ENCODE results near the gene NECTIN1.
A peak's percentile ranks its signal among the peaks of the same experiment; 100 is the strongest.

NECTIN1 gene

DNA sequence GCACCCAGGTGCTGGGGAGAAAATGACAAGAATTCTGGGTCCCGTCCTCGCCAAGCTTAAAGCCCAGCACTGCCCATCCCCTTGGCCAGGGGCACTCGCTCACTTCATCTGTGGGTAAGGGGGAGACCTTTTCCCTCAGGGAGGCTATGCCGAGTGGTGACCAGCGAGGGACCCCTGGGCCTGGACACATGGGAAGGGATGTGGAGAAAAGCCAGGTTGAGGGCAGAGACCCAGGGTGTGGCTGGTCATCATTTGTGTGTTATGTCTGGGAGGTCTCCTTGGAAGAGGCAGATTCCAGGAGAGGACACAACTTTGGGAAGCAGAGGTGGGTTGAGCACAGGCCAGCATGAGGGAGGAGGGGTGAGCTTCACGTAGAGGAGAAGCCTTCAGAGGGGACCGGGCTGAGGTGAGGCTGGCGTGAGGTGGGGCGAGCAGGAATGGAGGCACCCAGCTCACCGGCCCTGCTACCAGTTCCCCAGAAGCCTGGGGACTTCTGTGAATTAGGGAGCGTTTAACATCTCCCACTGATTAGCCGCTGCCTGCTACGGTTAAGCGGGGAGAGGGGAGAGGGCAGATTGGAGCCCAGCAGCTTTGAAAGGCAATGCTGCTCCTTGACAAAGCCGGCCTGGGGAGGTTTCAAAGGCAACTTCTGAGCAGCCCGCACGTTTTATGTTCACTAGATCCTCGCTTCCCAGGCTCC lies 25.8 kb upstream of the NECTIN1 start:
- no peak for DNase-seq

DNA sequence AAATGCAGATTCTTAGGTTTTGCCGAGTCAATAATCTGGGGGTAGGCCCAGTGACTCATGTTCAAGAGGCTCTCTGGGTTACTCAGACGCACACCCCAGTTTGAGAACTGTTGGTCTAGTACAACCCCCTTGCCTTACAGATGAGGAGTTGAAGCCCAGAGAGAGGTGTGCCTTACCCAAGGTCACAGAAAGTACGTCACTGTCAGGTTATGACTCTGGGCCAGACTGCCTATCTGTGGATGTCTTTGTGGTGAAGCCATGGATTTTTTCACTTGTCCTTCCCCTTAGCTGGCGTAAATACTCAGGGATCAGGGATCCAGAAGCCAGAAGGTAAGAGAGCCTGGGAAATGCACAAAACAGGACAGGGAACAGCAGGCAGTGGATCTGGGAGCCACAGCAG lies 25.2 kb upstream of the NECTIN1 start:
- no peak for DNase-seq

- DNase-seq, result no peak
These were observed 23.9 kb upstream of the NECTIN1 start for GRCh38 chr11:119752946-119753345.

- DNase-seq, result no peak
These were observed 23.4 kb upstream of the NECTIN1 start for GRCh38 chr11:119752345-119752871.

DNA sequence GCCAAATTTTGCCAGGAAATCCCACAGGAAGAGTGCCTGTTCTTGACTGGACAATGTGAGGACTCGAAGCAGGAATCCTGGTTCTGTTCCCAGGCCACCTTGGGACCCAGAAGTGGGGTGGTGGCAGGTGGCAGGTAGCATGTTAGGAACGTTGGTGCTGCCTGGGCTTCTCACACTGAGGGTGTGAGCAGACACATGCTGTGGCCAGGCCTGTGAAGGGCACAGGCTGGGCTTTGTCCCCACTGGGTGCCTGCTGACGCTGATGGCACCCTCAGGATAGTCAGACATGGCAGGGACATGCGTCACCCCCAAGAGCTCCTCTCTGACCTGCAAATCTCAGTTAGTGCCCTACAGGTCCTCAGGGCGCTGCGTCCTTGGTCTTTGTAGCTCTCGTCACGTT lies 21.1 kb upstream of the NECTIN1 start:
- DNase-seq, result no peak

DNA sequence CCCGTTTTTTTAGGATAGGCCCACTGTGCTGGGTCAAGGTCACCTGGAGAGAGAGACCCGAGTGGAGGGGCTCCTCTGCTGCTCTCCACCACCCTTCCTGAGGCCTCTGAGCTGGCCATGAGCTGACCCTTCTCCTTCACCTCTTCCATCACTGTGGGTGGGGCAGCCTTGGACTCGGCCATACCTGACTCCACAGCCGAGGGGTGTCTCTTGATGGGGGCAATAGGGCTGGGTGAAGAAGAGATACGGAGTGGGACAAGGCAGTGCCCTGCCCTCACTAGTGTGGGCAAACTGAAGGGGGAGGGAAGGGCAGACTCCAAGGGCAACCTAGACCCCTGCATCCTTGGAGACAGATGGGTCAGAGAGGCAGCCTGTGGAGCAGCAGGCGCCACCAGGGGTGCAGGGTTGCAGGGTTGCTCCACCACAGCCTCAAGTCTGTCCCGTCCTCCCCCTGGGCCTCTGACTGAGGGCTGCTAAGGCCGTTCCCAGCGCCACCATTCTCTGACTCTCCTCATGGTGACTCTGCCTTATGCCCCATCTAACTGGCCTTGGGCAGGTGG lies 20.1 kb upstream of the NECTIN1 start:
- DNase-seq, result no peak

DNA sequence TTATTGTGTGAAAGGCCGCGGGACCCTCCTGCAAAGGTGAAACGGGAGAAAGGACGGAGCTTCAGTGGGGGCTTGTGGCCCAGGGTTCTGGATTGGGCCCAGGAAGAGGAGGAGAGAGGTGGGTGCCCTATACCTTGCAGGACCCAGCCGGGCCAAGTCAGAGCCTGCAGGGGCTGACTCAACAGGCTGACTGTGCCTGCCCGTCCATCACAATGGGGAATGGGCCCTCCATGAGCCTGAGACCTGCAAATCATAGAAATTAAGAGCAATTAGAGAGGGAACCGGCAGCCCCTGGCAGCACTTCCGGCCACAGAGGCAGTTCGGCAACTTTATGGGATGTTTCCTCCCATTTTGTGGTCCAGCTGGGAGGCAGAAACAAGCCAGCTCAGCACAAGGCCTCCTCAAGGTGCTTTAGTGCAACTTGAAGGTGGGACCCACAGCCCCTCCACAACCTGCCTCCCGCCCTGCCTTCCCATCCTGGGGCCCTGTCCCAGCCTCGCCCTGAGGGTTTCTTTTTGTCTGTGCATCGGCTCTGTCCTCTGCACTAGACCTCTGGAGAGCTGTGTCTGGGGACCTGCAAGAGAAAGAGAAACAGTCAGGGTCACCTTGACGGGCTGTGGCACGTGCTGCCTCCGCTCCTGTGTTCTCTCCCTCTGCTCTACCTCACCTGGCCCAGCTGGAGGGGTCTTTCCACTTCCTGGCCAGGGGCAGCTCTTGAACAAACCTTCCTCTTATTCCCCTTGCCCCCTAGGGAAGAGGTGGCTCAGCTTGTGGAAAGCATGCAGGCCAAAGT lies 19.1 kb upstream of the NECTIN1 start:
- no peak for DNase-seq

DNA sequence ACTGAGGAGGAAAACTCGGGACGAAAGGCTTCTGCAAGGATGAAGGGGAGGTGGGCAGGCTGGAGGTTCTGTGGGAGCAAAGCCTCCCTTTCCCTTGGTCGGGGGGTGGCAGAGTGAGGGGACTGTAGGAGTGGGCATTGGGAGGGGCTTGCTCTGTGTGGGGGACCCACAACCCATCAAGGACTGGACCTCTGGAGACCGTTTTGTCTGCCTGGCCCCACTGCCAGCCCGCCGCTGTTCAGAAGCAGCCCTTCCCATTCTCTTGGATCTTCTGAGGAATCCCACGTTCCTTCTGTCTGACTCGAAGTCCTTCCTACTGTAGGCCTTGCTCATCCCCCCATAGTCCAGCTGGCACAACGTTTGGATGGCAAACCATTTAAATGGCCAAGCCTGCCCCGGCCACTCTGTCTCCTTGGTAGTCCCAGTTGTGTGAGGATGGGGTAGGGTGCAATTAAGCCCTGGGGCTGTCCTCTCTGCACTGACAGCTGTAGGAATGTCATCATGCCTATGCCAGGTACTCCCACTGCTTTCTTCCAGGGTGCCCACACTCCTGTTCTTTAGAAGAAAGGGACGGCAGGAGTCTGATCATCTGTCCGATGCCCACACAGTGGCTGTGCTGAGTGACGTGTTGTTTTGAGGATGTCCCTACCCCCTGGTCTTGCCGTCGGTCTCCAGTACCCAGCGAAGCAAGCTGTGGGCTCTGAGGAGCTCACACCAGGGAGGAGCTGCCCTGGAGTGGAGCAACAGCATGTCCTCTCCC lies 17.0 kb upstream of the NECTIN1 start:
- DNase-seq, result no peak

DNA sequence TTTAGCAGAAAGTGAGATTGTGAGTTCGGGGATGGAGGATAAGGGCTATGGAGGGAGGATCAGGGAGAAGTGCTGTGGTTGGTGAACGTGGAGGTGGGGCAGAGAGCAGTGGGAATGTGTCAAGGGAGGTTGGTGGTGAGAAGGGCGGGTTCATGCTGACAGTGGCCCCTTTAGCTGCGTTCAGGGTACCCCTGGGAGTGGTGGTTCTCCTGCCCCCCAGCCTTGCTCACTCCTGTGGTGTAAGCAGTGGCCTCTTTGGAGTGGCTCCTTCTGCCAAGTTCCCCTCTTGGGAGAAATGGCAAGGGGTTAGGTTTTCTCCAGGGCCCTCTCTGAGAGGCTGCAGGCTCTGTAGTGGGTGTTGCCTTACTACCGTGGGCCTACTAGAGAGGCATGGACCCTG lies 16.1 kb upstream of the NECTIN1 start:
- DNase-seq, result no peak

DNA sequence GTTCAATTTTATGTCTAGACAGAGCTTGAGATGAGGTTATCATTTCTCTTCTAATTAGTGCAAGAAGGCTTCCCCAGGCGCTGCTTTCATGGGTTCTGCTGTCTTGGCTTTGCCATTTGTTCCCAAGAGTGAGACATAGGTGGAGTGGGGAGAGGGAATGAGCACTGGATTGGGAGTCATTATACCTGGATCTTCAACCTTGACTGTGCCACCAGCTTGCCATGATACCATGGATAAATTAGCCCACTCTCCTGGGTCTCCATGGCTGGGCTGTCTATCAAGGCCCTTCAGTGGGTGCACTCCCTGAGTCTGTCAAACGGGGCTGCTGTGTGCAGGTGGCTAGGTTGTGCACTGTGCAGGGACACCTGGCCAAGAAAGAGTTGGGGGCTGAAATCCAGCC lies 15.6 kb upstream of the NECTIN1 start:
- DNase-seq, result no peak

- peak; percentile 43 for DNase-seq
These were observed 14.0 kb upstream of the NECTIN1 start for GRCh38 chr11:119743006-119743405.

DNA sequence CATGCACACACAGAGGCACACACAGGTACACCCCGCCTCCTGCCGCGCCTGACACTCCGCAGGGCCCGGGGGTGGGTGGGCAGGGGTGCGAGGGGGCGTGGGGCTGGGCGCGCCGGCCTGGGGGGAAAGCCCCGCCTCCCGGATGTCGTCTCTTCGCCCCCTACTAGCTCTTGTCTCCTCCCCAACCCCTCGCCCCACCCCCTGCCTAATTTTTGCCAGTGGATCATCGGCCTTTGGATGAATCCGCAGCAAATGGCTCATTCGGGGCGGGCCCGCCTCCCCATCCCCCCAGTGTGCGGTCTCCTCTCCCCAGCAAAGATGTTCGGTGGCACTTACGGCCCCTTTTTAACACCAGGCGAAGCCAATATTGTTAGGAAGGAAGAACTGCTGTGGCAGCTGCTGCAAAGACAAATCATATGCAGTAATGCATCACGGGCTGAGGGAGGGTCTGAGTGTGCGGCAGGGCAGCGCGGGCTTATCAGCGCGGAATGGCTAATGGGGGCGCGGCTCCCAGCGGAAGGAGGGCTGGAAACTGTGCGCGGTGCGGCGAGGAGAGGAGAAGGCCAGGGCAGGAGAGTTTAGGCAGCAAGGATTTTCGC lies 13.4 kb upstream of the NECTIN1 start:
- peak; percentile 91 for DNase-seq

GRCh38 chr11:119741369-119742262 lies 12.6 kb upstream of the NECTIN1 start:
- DNase-seq, result no peak

- DNase-seq, result peak; percentile 46
These were observed 11.0 kb upstream of the NECTIN1 start for GRCh38 chr11:119739975-119740374.

DNA sequence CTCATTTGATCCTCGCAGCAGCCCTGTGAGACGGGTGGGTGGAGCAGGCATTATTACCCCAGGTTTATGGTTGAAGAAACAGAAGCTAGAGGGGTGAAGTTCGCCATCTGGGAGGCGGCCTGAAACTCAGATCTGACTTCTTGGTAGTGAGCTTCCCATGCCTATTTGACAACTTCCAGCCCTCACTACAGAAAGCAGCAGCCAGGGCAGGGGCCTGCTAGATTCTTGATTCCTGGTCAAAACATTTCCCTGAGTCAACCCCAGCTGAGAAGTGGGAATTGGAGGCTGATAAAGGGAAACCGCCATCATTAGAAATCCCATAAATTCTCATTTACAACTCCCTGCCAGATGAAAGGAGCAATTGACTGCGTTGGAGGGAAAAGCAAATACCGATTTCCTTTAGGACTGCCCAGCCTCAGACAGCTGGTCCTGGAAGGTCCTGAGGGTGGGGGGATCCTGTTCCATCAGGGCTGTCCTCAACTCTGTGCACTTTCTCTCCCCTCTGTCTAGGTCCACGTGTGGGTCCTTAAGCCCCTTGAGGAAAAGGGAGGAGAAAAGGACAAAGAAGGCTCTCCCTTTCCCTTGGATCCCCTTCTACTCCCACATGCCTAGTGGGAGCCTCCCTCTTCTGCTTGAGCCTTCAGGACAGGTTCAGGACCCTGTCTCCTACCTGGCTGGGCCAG lies 10.2 kb upstream of the NECTIN1 start:
- DNase-seq, result peak; percentile 93

GRCh38 chr11:119738059-119738439 lies 9.0 kb upstream of the NECTIN1 start:
- no peak for DNase-seq

- DNase-seq, result no peak
These were observed 8.5 kb upstream of the NECTIN1 start for GRCh38 chr11:119737366-119738058.

- peak; percentile 92 for DNase-seq
These were observed 5.8 kb upstream of the NECTIN1 start for GRCh38 chr11:119734788-119735187.

GRCh38 chr11:119730789-119731386 lies 1.9 kb upstream of the NECTIN1 start:
- no peak for DNase-seq
